ENCODE results near the gene ITPK1. TPM values are rescaled to one million over a fixed set of nuclear protein-coding genes. Genes with fewer than 3 reads are reported as not detected.

ITPK1 gene
- total and polyA plus RNA-seq, 10 of the 15 experiments (the other 5 are each of a cell fraction or from before 2014, with no cell fraction given) = 1.3 to 73.2 (median 27.0) TPM

DNA sequence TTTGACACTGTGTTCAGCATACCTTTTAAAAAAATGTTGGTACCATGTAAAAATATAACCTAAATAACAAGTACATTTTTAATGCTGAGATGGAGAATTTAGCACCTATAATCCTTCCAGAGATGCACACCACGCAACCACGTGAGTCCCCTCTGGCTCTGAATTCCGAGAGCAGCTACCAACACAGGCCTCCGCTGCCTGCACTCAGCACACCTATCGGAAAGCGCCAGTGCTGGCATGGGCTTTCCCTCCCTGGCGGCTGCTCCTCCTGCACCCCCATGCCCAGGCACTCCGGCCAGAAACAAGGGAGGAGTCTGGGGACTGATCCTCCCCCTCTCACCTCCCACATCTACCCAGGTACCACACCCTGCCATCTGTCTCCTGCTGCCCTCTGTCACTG, 47.0 kb downstream of the ITPK1 start:
- intact Hi-C loops (cut with micrococcal nuclease; ENCODE audit: unreplicated experiment) = no loop called here
- no TSS peak for BruUV-seq (replicated peaks)
- ChIA-PET RAD21 (ENCODE audit: unreplicated experiment) (interaction anchor here (3.4 kb wide), 1 partner anchor 45 kb away, joined by 32 read pairs; the partner anchor contains the start of gene ITPK1), CTCF (interaction anchor here (6.2 kb wide), 1 partner anchor 44 kb away, joined by 43 read pairs; no protein-coding TSS in a partner anchor), SMC1A (ENCODE audit: uncharacterized antibody, unreplicated experiment) (interaction anchor here (1.1 kb wide), 1 partner anchor 116 kb away, joined by 4 read pairs; no protein-coding TSS in a partner anchor), POLR2A (no interaction called here)
- H3K9me3 ChIP-seq (replicated peaks; ENCODE audit: control insufficient read depth, insufficient read depth, low read length) = no peaks in the 10 kb centered on the region
- TF ChIP-seq CBX3 (IDR thresholded peaks at IDR 0.05; ENCODE audit: borderline replicate concordance, low read depth) (no peak), NFYB (IDR thresholded peaks at IDR 0.05; ENCODE audit: insufficient read depth, low read depth, low read length) (no peak), GABPA (IDR thresholded peaks at IDR 0.05; ENCODE audit: low read depth) (no peak), HCFC1 (IDR thresholded peaks at IDR 0.05; ENCODE audit: low read length) (no peak), MYB (IDR thresholded peaks at IDR 0.05; ENCODE audit: borderline replicate concordance, low read depth, low read length) (no peak), SMAD5 (IDR thresholded peaks at IDR 0.05; ENCODE audit: low read depth) (no peak), RAD21 (IDR thresholded peaks at IDR 0.05; ENCODE audit: insufficient read depth, low read depth, low read length) (no peak)
- TF ChIP-seq, protein P1, sequence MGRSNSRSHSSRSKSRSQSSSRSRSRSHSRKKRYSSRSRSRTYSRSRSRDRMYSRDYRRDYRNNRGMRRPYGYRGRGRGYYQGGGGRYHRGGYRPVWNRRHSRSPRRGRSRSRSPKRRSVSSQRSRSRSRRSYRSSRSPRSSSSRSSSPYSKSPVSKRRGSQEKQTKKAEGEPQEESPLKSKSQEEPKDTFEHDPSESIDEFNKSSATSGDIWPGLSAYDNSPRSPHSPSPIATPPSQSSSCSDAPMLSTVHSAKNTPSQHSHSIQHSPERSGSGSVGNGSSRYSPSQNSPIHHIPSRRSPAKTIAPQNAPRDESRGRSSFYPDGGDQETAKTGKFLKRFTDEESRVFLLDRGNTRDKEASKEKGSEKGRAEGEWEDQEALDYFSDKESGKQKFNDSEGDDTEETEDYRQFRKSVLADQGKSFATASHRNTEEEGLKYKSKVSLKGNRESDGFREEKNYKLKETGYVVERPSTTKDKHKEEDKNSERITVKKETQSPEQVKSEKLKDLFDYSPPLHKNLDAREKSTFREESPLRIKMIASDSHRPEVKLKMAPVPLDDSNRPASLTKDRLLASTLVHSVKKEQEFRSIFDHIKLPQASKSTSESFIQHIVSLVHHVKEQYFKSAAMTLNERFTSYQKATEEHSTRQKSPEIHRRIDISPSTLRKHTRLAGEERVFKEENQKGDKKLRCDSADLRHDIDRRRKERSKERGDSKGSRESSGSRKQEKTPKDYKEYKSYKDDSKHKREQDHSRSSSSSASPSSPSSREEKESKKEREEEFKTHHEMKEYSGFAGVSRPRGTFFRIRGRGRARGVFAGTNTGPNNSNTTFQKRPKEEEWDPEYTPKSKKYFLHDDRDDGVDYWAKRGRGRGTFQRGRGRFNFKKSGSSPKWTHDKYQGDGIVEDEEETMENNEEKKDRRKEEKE (IDR thresholded peaks at IDR 0.05) = no peak
- TF ChIP-seq, protein P2, sequence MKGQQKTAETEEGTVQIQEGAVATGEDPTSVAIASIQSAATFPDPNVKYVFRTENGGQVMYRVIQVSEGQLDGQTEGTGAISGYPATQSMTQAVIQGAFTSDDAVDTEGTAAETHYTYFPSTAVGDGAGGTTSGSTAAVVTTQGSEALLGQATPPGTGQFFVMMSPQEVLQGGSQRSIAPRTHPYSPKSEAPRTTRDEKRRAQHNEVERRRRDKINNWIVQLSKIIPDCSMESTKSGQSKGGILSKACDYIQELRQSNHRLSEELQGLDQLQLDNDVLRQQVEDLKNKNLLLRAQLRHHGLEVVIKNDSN (IDR thresholded peaks at IDR 0.05; ENCODE audit: borderline replicate concordance, extremely low read length, insufficient read depth, low read depth, low read length) = no peak
- TF ChIP-seq, protein P3, sequence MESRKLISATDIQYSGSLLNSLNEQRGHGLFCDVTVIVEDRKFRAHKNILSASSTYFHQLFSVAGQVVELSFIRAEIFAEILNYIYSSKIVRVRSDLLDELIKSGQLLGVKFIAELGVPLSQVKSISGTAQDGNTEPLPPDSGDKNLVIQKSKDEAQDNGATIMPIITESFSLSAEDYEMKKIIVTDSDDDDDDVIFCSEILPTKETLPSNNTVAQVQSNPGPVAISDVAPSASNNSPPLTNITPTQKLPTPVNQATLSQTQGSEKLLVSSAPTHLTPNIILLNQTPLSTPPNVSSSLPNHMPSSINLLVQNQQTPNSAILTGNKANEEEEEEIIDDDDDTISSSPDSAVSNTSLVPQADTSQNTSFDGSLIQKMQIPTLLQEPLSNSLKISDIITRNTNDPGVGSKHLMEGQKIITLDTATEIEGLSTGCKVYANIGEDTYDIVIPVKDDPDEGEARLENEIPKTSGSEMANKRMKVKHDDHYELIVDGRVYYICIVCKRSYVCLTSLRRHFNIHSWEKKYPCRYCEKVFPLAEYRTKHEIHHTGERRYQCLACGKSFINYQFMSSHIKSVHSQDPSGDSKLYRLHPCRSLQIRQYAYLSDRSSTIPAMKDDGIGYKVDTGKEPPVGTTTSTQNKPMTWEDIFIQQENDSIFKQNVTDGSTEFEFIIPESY (IDR thresholded peaks at IDR 0.05) = no peak
- TF ChIP-seq, protein P4, sequence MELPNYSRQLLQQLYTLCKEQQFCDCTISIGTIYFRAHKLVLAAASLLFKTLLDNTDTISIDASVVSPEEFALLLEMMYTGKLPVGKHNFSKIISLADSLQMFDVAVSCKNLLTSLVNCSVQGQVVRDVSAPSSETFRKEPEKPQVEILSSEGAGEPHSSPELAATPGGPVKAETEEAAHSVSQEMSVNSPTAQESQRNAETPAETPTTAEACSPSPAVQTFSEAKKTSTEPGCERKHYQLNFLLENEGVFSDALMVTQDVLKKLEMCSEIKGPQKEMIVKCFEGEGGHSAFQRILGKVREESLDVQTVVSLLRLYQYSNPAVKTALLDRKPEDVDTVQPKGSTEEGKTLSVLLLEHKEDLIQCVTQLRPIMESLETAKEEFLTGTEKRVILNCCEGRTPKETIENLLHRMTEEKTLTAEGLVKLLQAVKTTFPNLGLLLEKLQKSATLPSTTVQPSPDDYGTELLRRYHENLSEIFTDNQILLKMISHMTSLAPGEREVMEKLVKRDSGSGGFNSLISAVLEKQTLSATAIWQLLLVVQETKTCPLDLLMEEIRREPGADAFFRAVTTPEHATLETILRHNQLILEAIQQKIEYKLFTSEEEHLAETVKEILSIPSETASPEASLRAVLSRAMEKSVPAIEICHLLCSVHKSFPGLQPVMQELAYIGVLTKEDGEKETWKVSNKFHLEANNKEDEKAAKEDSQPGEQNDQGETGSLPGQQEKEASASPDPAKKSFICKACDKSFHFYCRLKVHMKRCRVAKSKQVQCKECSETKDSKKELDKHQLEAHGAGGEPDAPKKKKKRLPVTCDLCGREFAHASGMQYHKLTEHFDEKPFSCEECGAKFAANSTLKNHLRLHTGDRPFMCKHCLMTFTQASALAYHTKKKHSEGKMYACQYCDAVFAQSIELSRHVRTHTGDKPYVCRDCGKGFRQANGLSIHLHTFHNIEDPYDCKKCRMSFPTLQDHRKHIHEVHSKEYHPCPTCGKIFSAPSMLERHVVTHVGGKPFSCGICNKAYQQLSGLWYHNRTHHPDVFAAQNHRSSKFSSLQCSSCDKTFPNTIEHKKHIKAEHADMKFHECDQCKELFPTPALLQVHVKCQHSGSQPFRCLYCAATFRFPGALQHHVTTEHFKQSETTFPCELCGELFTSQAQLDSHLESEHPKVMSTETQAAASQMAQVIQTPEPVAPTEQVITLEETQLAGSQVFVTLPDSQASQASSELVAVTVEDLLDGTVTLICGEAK (IDR thresholded peaks at IDR 0.05; ENCODE audit: borderline replicate concordance) = no peak
- H3K9ac ChIP-seq (ENCODE audit: control insufficient read depth, insufficient read depth, low read length) = no peak overlapping the region
- no peak overlapping the region for H3K27ac ChIP-seq (ENCODE audit: control insufficient read depth, insufficient read depth)
- no peaks in the 10 kb centered on the region for H4K20me1 ChIP-seq (ENCODE audit: control insufficient read depth, insufficient read depth)
- peaks cover 0 to 7% of the 10 kb centered on the region in 2 experiments; a peak in 2 of 4 replicates for H3K36me3 ChIP-seq (ENCODE audit: control insufficient read depth in 2 of 2, insufficient read depth in 2 of 2, low read length in 1 of 2)
- ATAC-seq = no peak
- in situ Hi-C loops (cut with MboI) = no loop called here
- H3K27me3 ChIP-seq (replicated peaks in 1 of 2; ENCODE audit: control insufficient read depth in 2 of 2, insufficient read depth in 2 of 2, low read length in 1 of 2) = no peaks in the 10 kb centered on the region
- H2AFZ ChIP-seq (ENCODE audit: control insufficient read depth, low read depth, low read length) = no peak overlapping the region
- peaks cover 44% of the 10 kb centered on the region for H3K4me1 ChIP-seq (ENCODE audit: control insufficient read depth, insufficient read depth, low read length)
- no peak overlapping the region for H3K4me2 ChIP-seq (ENCODE audit: control insufficient read depth, insufficient read depth)
- no peak for FAIRE-seq
- no peak for DNase-seq (ENCODE audit: low read depth, low spot score)
- H3K4me3 ChIP-seq = no peak overlapping the region
- WGBS (ENCODE audit: insufficient coverage, insufficient replicate concordance, low lambda C conversion rate, missing lambda C conversion rate) = 85% methylated on average over 8 of the region's 8 CpGs
- peaks cover 11% of the 10 kb centered on the region for H3K79me2 ChIP-seq (ENCODE audit: control insufficient read depth, insufficient read depth, low read length)

All from GM12878 (cell line).